ENCODE measurements around the gene RELL2. TPM values are rescaled to one million over a fixed set of nuclear protein-coding genes. Genes with fewer than 3 reads are reported as not detected.

RELL2 gene
- total RNA-seq, 1 experiment from 2014 or later = 23.8 TPM

DNA sequence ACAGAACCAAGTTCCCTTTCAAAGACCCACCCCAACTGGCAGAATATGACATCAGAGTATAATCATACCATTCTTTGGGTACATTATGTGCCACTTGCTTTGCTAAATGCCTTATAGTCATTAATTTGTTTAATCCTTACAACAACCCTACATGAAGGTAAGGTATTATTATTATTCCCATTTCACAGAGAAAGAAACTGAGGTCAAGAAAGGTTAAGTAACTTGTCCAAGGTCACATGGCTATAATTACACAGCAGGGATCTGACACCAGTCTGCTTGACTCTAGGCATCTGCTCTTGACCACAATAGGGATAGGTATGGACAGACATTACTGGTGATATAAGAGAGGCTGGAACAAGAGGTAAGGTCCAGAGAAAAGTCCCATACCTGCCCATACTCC lies 13.2 kb downstream of the RELL2 start (continued):
- TF ChIP-seq, protein P1, sequence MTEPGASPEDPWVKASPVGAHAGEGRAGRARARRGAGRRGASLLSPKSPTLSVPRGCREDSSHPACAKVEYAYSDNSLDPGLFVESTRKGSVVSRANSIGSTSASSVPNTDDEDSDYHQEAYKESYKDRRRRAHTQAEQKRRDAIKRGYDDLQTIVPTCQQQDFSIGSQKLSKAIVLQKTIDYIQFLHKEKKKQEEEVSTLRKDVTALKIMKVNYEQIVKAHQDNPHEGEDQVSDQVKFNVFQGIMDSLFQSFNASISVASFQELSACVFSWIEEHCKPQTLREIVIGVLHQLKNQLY (CRISPR knock-in tag; IDR thresholded peaks at IDR 0.05) = no peak
- TF ChIP-seq SMAD3 (CRISPR knock-in tag; IDR thresholded peaks at IDR 0.05; ENCODE audit: borderline replicate concordance) (no peak), EMX1 (CRISPR knock-in tag; IDR thresholded peaks at IDR 0.05) (no peak), ELF4 (CRISPR knock-in tag; IDR thresholded peaks at IDR 0.05; ENCODE audit: low read depth) (no peak), CREB1 (CRISPR knock-in tag; IDR thresholded peaks at IDR 0.05) (no peak), GABPB1 (CRISPR knock-in tag; IDR thresholded peaks at IDR 0.05) (no peak), NFYB (CRISPR knock-in tag; conservative IDR thresholded peaks at IDR 0.05; ENCODE audit: low read depth) (no peak)
- TF ChIP-seq, protein P2, sequence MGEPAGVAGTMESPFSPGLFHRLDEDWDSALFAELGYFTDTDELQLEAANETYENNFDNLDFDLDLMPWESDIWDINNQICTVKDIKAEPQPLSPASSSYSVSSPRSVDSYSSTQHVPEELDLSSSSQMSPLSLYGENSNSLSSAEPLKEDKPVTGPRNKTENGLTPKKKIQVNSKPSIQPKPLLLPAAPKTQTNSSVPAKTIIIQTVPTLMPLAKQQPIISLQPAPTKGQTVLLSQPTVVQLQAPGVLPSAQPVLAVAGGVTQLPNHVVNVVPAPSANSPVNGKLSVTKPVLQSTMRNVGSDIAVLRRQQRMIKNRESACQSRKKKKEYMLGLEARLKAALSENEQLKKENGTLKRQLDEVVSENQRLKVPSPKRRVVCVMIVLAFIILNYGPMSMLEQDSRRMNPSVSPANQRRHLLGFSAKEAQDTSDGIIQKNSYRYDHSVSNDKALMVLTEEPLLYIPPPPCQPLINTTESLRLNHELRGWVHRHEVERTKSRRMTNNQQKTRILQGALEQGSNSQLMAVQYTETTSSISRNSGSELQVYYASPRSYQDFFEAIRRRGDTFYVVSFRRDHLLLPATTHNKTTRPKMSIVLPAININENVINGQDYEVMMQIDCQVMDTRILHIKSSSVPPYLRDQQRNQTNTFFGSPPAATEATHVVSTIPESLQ (CRISPR knock-in tag; IDR thresholded peaks at IDR 0.05) = no peak
- TF ChIP-seq, protein P3, sequence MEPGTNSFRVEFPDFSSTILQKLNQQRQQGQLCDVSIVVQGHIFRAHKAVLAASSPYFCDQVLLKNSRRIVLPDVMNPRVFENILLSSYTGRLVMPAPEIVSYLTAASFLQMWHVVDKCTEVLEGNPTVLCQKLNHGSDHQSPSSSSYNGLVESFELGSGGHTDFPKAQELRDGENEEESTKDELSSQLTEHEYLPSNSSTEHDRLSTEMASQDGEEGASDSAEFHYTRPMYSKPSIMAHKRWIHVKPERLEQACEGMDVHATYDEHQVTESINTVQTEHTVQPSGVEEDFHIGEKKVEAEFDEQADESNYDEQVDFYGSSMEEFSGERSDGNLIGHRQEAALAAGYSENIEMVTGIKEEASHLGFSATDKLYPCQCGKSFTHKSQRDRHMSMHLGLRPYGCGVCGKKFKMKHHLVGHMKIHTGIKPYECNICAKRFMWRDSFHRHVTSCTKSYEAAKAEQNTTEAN (CRISPR knock-in tag; IDR thresholded peaks at IDR 0.05) = no peak

DNA sequence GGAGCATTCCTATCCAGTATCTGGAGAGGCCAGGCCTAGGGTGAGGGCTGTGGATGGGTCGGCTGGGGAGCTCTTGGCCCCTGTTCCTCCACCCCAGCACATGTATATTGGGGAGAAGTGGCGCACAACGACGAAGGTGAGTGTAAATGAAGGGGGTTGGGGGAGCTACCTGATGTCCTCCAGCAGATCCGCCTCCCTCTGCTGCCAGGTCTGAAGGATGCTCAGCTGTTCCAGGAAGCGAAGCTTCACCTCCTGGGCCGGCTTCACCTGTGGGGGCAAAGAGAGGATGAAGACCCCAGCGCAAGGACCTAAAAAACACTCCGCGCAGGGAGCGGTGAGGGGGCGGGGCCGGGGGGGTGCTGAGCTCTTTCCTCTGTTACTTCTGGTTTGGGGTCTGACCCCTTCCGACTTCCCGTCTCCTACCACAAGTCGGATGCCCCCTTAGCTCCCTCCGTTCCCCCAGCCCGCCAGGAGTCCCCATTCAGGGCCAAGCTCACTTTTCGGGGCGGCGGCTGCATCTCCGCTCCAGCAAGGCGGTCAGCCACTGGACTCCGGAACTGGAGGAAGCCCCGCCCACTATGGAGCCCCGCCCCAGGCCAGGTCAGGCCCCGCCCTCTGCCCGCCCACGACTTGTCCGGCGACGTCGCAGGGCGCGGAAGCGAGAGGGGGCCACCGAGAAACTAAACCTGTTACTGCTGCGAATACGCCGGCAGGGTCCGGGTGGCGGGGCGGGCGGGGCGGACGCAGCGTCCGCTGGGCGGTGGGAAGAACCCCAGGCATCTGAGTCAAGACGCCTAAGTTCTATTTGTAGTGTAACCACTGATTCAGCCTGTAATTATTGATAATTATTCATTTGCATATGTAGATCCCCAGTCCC lies 14.3 kb downstream of the RELL2 start, which contains the start of gene FCHSD1:
FCHSD1 (minus strand) TSS at position 568 of the 877 bp plus-strand sequence; CDS start at position 518, 50 bp downstream.
- no peaks in the 10 kb centered on the region for H3K27me3 Mint-ChIP-seq (ENCODE audit: low read depth)
- ATAC-seq (peak; percentile 95), DNase-seq (ENCODE audit: low spot score) (peak; percentile 94)
- ChIA-PET CTCF (interaction anchor here (0.6 to 3.1 kb wide), 24 partner anchors 8 to 318 kb away, joined by 3 to 32 read pairs (median 4); partner anchors contain the start of genes ARAP3, DIAPH1, HDAC3 and PCDH12), POLR2A (interaction anchor here (0.6 to 1.4 kb wide), 7 partner anchors 11 to 228 kb away, joined by 3 to 19 read pairs (median 4); partner anchors contain the start of genes DIAPH1, HDAC3 and RELL2)
- no peaks in the 10 kb centered on the region for H3K9me3 Mint-ChIP-seq
- H3K36me3 Mint-ChIP-seq = peaks cover 31% of the 10 kb centered on the region
- H3K4me3 Mint-ChIP-seq = peak within 1 kb of the TSS; percentile 99
- TF ChIP-seq MYBL2 (CRISPR knock-in tag; IDR thresholded peaks at IDR 0.05) = no peak
- no peak for TF ChIP-seq FOXP1 (CRISPR knock-in tag; IDR thresholded peaks at IDR 0.05; ENCODE audit: borderline replicate concordance)
- TF ChIP-seq ETV6 (CRISPR knock-in tag; IDR thresholded peaks at IDR 0.05) = peak; percentile 33; the same call in 1 of the 2 replicates
- peak; percentile 88 for TF ChIP-seq SP1 (CRISPR knock-in tag; conservative IDR thresholded peaks at IDR 0.05)
- H3K27ac Mint-ChIP-seq = peak within 1 kb of the TSS; percentile 96
- H3K4me1 Mint-ChIP-seq = peaks cover 20% of the 10 kb centered on the region

DNA sequence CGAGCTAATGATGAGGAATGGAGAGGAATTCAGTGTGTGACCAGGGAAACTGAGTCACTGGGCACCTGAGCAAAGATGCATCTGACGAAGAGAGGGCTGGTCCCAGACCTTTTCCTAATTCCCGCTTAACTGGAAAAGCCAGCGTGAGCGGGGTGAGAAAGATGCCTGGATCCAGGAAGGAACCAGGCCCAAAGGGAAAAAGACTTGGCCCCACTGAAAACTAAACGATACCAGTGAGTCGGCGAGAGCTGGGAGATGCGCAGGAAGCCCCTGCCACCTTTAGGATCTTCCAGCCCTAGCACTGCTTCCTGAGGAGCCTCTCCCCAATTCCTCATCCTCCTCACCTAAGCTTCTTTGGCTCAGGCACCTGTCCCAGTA lies 14.9 kb downstream of the RELL2 start:
- ChIA-PET CTCF (interaction anchor here (1.0 to 3.1 kb wide), 12 partner anchors 10 to 309 kb away, joined by 3 to 32 read pairs (median 4); partner anchors contain the start of genes ARAP3, DIAPH1, HDAC3 and RELL2), POLR2A (interaction anchor here (1.1 to 1.4 kb wide), 3 partner anchors 11 to 30 kb away, joined by 4 to 19 read pairs (median 5); partner anchors contain the start of genes HDAC3 and RELL2)
- peaks cover 20% of the 10 kb centered on the region for H3K4me1 Mint-ChIP-seq
- H3K27me3 Mint-ChIP-seq (ENCODE audit: low read depth) = no peaks in the 10 kb centered on the region
- 0 out of 2 replicates have a peak overlapping the region, but pooled peaks have one; percentile 9 for H3K27ac Mint-ChIP-seq
- ATAC-seq = no peak
- H3K9me3 Mint-ChIP-seq = no peaks in the 10 kb centered on the region
- H3K36me3 Mint-ChIP-seq = peaks cover 29% of the 10 kb centered on the region
- DNase-seq (ENCODE audit: low spot score) = no peak
- H3K4me3 Mint-ChIP-seq = peak overlapping the region; percentile 99
- TF ChIP-seq FOXK1 (CRISPR knock-in tag; IDR thresholded peaks at IDR 0.05) (no peak), SMAD3 (CRISPR knock-in tag; IDR thresholded peaks at IDR 0.05; ENCODE audit: borderline replicate concordance) (no peak), MYBL2 (CRISPR knock-in tag; IDR thresholded peaks at IDR 0.05) (no peak; the same call in 1 of the 2 replicates), NR3C1 (CRISPR knock-in tag; conservative IDR thresholded peaks at IDR 0.05; ENCODE audit: low read depth) (no peak), NFE2L1 (CRISPR knock-in tag; IDR thresholded peaks at IDR 0.05) (no peak), IRF2 (CRISPR knock-in tag; IDR thresholded peaks at IDR 0.05; ENCODE audit: borderline replicate concordance, low read depth) (no peak), GABPB1 (CRISPR knock-in tag; IDR thresholded peaks at IDR 0.05) (no peak)

Measured in WTC11 (cell line).